HG03575 (cell line): ENCODE data around the gene PALLD.
"Not testable (repeated sequence)": the region's sequence is repeated elsewhere in the genome, so short reads cannot be mapped to it uniquely, and the experiment has no call there.

Experiments used
- ATAC-seq: cut with Tn5 transposase; IDR thresholded peaks from one replicate; pipeline ENCODE4 v1.9.1; 2021; ENCODE audit not compliant: unreplicated experiment, insufficient number of reproducible peaks, low FRiP score; ENCODE audit errors: extremely low read depth

The PALLD gene

GRCh38 chr4:168707205-168707604 is 210.4 kb downstream of the PALLD start:
- no peak for ATAC-seq

DNA sequence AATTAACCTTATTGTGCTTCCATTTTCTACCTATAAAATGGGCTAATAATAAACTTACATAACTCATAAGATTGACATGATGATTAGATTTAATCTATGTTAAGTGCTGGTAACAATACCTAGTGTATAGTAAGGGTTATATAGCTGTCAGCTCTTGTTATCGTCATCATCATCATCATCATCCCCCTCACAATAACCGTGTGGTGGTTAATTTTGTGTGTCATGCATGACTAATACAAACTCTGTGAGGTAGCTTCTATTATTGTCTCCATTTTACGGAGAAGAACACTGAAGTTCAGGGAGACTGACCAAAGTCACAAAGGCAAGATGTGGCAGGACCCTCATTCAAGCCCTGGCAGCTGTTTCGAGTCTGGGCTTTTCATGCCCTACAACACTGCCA is 211.3 kb downstream of the PALLD start:
- no peak for ATAC-seq

GRCh38 chr4:168710353-168710946 is 213.6 kb downstream of the PALLD start:
- no peak for ATAC-seq

DNA sequence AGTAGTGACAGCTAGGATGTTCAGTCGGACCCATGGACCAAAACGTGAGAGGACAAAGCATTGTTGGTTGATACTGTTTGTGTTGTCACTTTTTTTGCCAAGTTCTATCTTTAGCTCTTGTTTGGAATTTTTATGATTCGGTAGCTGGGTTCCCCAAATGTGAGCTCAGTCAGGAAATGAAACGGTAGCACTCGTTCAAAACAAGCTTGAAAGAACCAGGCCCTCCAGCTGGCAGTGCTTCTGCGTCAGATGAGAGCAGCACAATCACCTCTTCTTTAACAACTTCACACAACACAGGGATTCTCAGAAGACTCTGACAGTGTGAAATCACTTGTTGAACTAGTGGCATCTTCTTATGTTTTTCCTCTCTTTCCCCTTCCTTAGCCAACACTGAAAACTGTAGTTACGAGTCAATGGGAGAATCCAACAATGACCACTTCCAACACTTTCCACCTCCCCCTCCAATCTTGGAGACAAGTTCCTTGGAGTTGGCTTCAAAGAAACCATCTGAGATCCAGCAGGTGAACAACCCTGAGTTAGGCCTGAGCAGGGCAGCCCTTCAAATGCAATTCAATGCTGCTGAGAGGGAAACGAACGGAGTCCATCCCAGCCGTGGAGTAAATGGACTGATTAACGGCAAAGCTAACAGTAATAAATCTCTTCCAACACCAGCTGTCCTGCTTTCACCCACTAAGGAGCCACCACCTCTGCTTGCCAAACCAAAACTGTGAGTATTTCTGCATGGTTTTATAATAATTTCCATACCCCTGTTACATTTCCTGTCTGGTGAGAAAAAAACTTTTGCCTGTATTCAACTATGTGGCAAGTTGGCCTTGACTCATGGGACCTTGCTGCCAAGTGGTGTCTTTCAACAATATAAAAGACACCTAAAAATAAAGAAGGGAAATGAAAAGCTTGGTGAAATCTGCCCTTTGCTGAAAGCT is 214.6 kb downstream of the PALLD start:
- ATAC-seq = no peak

DNA sequence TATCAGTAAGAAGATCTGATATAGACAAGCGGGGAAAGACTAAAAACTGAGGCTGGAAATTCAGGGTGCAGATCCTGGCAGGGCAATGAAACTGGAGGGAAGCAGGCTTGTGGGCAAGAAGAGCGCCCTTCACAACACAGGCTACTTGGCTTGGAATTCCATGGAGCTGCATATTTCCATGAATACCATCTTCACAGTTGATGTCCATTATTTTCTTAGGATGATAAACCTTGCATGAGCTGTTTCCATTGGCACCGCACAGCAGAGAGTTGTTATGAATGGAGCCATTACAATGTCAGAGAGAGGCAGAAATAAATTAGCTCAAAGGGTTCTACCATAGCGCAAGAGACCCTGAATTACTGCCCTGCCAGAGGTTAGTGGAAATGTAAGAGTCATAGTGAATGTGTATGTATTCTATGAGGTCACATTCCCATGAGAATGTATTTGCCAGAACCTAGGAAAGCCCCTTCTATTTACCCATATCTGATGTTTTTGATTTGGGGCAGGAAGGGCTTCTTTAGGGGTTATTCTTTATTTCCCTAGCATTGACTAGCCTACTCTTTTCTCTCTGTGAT is 215.6 kb downstream of the PALLD start:
- ATAC-seq = no peak

DNA sequence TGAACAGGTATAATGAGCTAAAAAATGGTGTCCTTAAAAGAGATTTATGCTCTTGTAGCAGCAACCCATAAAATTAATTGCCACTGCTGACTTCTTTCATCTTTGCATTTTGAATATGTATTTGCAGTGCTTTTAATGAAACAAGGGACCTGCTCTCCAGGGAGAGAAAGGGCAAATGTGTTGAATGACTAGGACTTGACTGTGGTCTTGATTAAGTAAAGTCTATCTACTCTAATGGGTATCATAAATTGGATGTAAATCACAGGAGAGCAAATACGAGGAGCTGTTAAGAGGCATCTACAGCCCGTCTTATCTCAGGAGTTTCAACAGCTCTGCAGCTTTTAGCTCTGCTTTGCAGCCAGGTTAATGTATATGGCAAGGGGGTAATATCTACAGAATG is 216.4 kb downstream of the PALLD start:
- ATAC-seq = no peak

DNA sequence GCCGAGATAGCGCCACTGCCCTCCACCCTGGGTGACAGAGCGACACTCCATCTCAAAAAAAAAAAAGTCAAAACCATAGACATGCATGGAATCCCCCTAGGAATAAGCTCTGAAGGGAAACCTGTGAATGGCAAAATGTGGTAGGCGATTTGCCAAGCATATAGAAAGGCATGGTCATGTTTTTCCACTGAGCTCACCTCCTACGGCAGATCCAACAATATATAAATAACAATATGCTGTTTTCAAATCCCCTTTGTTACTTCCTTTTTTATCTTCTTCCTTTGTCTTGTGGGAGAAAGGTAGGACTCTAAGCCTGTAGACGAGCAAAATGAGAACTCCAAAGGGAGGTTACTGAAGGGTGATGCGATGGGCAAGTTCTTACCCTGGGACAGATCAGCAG is 219.0 kb downstream of the PALLD start:
- ATAC-seq = no peak

GRCh38 chr4:168716406-168717129 is 219.7 kb downstream of the PALLD start:
- ATAC-seq = no peak

DNA sequence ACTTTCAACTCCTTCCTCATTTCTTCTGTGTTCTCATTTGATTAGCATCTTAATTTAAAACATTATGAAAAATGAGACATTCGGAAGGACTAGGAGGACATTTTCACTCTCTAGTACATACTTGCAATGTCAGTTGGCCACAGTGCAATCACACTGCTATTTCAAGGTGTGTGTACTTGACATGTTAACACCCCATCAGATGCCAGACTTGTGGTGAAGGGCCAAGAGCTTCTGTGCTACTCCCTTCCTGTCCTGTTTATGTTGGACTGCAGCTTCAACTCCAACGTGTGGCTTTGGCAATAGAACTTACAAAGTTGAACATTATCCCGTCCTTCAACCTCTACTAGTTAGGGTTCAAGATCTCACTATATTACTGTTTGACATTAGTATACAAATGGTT is 221.0 kb downstream of the PALLD start:
- ATAC-seq = no peak

- ATAC-seq = no peak
Measured at GRCh38 chr4:168719725-168720124, 222.9 kb downstream of the PALLD start.

- no peak for ATAC-seq
Measured at GRCh38 chr4:168720396-168720900, 223.6 kb downstream of the PALLD start.

DNA sequence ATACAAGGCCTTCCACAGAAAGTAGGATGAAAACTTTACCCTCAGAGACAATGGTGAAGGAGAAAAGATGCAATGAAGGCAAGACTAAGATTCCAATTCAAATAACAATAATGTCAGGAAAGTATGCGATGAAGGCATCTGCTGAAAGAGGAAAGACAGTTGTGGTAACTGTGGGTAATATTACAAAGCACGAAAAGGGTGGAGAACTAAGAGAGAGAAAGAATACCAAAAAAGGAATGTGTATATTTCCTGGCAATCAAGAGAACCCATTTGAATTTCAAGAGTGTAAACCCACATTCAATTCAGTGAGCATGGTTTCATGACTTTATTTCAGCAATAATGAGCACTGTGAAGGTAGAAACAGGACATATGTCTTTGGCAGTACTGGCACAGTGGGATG is 225.5 kb downstream of the PALLD start:
- ATAC-seq = no peak

DNA sequence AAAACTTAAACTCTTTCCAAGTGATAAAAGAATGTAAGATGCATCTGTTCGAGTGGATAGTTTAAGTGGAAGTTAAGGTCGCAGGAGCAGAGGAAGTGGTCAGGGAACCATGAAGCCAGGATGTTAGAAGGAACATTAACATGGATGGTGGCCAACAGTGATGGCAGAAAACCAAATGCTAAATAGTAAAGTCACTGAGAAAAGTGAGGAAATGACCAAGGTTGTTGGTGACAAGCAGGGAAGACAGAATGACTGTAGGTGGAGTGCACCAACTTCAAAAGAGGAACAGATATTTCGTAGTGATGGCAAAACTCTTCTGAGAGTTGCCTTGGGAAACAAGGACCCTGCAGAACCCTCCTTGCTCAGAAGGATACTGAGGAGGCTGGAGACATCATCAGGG is 226.2 kb downstream of the PALLD start:
- no peak for ATAC-seq

DNA sequence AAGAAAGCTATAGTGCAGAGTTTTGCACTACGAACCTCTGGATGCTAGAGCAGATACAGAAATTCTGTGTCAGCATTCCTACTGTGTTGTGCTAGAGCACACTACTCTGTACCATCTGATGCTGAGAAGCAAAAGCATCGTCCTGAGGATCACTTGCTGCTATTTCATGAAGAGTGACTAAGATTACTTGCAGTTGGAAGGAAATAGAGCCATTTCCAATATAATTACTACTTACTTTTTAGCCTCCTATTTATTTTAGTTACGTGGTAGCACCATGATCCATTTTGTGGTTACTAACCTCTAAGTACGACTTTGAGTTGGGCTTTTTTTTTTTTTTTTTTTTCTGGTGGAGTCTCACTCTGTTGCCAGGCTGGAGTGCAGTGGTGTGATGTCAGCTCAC is 226.7 kb downstream of the PALLD start:
- ATAC-seq = no peak

DNA sequence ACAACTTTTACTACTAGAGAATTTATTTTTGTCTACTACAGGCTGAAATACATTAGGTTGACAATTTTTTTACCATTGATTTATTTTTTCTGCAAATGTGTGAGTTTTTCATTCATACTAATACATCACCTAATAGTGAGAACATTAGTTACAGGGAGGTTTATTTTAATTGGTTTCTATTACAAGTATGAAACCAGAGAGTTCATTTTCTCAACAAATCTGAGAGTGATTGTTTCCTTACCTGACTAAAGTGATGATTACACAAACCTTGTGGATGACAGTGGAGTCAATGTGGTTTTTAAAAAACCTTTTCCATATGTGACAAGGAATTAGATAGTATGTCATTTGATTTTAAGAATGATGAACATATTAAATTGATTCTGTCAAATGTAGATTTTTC is 227.4 kb downstream of the PALLD start:
- no peak for ATAC-seq

DNA sequence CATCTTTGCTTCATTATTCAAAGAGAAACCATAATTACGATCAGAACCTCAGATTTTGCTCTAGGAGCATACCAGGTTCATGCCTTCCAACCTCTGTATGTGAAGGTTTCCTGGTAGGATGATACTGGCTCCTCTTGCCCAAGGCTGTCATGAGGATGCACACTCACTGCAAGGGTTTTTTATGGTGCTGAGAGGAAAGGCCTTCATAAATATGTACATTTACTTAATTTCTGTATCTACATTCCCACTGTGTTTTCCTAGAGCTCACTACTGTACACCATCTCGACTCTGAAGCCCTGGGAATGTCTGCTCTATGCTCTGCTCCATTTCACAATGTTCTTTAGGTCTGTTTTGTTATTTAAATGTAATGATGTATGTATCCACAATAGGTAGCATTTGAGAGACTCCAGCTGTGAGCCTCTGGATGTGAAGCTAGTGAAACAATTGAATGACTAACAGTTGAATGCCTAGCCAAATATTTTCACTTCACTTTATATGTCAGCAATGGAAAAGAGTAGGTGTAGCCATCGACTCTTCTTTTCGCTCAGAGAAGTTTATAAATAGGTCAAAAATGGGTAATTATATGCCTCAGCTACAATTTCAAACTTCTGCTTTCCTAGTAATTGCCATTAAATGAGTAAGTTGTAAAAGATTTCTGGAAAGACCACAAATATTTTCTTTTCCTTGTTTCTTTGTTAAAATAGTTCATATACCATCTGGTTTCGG is 228.0 kb downstream of the PALLD start:
- ATAC-seq = no peak

DNA sequence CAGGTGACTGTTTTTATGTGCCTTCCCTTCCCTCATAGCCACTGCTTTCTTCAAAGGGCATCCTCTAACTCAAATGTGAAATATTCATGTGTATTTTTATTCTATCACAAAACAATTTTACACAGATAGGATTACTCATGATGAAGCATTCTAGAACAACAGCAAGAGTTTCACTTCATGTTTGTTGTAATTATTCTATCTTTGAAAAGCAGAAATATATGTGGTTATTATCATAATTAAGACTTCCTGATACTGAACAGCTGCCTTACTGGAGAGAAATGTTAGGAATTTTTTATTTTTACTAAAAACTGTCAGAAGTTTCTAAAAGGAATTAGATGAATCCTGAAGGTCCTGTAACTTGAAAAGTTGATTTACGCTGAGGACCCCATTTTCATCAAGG is 229.1 kb downstream of the PALLD start:
- no peak for ATAC-seq

DNA sequence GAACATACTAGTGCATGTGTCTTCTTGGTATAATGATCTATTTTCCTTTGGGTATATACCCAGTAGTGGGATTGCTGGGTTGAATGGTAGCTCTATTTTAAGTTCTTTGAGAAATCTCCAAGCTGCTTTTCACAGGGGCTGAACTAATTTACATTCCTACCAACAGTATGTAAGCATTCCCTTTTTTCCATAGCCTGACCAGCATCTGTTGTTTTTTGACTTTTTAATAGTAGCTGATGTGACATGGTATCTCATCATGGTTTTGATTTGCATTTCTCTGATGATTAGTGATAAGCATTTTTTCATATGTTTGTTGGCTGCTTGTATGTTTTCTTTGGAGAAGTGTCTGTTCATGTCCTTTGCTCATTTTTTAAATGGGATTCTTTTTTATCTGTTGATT is 230.3 kb downstream of the PALLD start:
- ATAC-seq = not testable (repeated sequence)
